Vagina (tissue), 2 donors: ENCODE measurements around the gene MTMR3. TPM values are rescaled to one million over a fixed set of nuclear protein-coding genes. Genes with fewer than 3 reads are reported as not detected.

ENCODE experiments used
- DNase-seq, 2 donors: peaks; one replicate each; pipeline ENCODE4 v3.0.0-alpha.2; 2017; ENCODE audit errors: extremely low spot score in 2 of 2
- H3K27ac ChIP-seq: fragments of 200-600 bp; sonication (generic); one replicate; pipeline ENCODE4 v1.5.1; 2019
- H3K27me3 ChIP-seq: fragments of 200-600 bp; sonication (generic); one replicate; pipeline ENCODE4 v1.5.1; 2019
- H3K36me3 ChIP-seq, 2 donors: fragments of 200-600 bp; sonication (generic); one replicate each; pipeline ENCODE4 v1.5.1; 2017 to 2019
- H3K4me1 ChIP-seq: fragments of 200-600 bp; sonication (generic); one replicate; pipeline ENCODE4 v1.5.1; 2019
- H3K4me3 ChIP-seq, 2 donors: fragments of 200-600 bp; sonication (generic); 1 replicate in 1 of 2; 2 replicates in 1 of 2; pipeline ENCODE4 v1.5.1; 2016 to 2019
- H3K9me3 ChIP-seq: fragments of 200-600 bp; sonication (generic); one replicate; pipeline ENCODE4 v1.5.1; 2019
- CTCF ChIP-seq, 3 experiments: fragments of 450-650 bp in 2 of 3; fragments of 200-600 bp in 1 of 3; sonication (generic) in 1 of 3; IDR thresholded peaks; one replicate each; pipeline ENCODE4 v1.5.1; 2017 to 2019; ENCODE audit warnings: antibody characterized with exemption in 3 of 3, mild to moderate bottlenecking in 2 of 3, moderate library complexity in 2 of 3
- POLR2A ChIP-seq, 2 donors: fragments of 450-650 bp; IDR thresholded peaks; one replicate each; pipeline ENCODE4 v1.6.1; 2017; ENCODE audit warnings: antibody characterized with exemption in 2 of 2, mild to moderate bottlenecking in 2 of 2, moderate library complexity in 2 of 2
- POLR2AphosphoS5 ChIP-seq, 2 donors: sonication (generic); formaldehyde crosslinking; IDR thresholded peaks; one replicate each; pipeline ENCODE4 v1.9.0; 2017; ENCODE audit warnings: antibody characterized with exemption in 2 of 2, mild to moderate bottlenecking in 2 of 2, low read depth in 1 of 2; ENCODE audit not compliant: insufficient read depth in 1 of 2
- intact Hi-C: fragments of 100-400 bp; cut with DNase I; formaldehyde crosslinking; loops from one replicate; pipeline ENCODE4 v1.15.1; 2023
- total RNA-seq: library from RNA; depleted of rRNA; stranded (reverse); fragments of >200 nt; gene quantifications from one replicate; pipeline ENCODE4 v1.2.3, GENCODE V29; 2016

The MTMR3 gene
- total RNA-seq, 1 donor from 2014 or later: 66.8 TPM

DNA sequence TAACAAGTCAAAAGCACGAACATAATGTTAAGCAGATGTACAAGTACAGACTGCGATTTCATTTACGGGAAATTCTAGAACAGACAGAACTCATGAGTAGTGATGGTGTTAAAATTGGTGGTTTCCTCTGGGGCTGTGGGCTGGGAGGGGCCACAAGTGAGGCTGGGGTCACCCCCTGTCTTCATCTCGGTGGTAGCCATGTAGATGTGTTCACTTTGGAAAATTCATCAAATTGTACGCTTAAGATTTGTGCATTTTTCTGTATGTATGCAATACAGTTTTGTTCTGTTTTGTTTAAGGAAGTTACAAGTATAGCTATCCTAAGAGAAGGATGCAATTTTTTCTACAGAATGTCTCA is 44.4 kb upstream of the MTMR3 start:
- no peaks in the 10 kb centered on the region for H3K9me3 ChIP-seq
- H3K4me3 ChIP-seq: peak overlapping the region; percentile 78 to 86
- no peaks in the 10 kb centered on the region for H3K27me3 ChIP-seq
- TF ChIP-seq CTCF (IDR thresholded peaks at IDR 0.05) (no peak), POLR2A (IDR thresholded peaks at IDR 0.05) (no peak), POLR2AphosphoS5 (IDR thresholded peaks at IDR 0.05; ENCODE audit: insufficient read depth in 1 of 2, low read depth in 1 of 2) (no peak)
- H3K4me1 ChIP-seq: peaks cover 28% of the 10 kb centered on the region
- H3K27ac ChIP-seq: peak overlapping the region; percentile 67
- DNase-seq: no peak
- H3K36me3 ChIP-seq: no peaks in the 10 kb centered on the region
- intact Hi-C loops: loop anchor here (10.0 kb wide), 1 partner anchor 74 kb away; the partner anchor contains the start of genes UQCR10 and ZMAT5

DNA sequence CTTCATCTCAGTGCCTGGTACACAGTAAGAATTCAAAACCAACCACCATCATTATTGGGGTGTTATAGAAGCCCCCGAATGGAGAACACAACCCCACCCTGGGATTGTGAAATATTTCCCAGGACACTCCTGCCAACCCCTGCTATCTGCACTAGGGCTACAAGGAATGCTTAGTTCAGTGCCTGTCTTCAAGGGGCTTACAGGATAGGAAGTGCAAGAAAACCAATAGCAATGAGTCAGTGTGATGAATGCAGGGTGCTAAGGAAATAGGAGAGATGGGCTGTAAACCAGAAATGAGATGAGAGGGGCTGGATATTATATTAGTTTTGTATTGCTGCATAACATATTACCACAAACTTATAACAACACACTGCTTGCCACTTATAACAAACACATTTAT is 43.9 kb upstream of the MTMR3 start:
- Histone ChIP-seq H3K4me1 (peaks cover 28% of the 10 kb centered on the region), H3K4me3 (no peak overlapping the region), H3K27ac (peak overlapping the region; percentile 67), H3K36me3 (no peaks in the 10 kb centered on the region), H3K27me3 (no peaks in the 10 kb centered on the region), H3K9me3 (no peaks in the 10 kb centered on the region)
- DNase-seq: no peak
- TF ChIP-seq POLR2A (IDR thresholded peaks at IDR 0.05) (no peak), CTCF (IDR thresholded peaks at IDR 0.05) (no peak), POLR2AphosphoS5 (IDR thresholded peaks at IDR 0.05; ENCODE audit: insufficient read depth in 1 of 2, low read depth in 1 of 2) (no peak)
- intact Hi-C loops: loop anchor here (10.0 kb wide), 1 partner anchor 74 kb away; the partner anchor contains the start of genes UQCR10 and ZMAT5

- no peak overlapping the region for H3K27ac ChIP-seq
- H3K4me1 ChIP-seq: peaks cover 21% of the 10 kb centered on the region
- no peak for DNase-seq
- H3K9me3 ChIP-seq: no peaks in the 10 kb centered on the region
- no peaks in the 10 kb centered on the region for H3K27me3 ChIP-seq
- no peak overlapping the region for H3K4me3 ChIP-seq
- no peak for TF ChIP-seq POLR2A (IDR thresholded peaks at IDR 0.05)
- TF ChIP-seq POLR2AphosphoS5 (IDR thresholded peaks at IDR 0.05; ENCODE audit: insufficient read depth in 1 of 2, low read depth in 1 of 2): no peak
- no peak for TF ChIP-seq CTCF (IDR thresholded peaks at IDR 0.05)
- intact Hi-C loops: no loop called here
- H3K36me3 ChIP-seq: no peaks in the 10 kb centered on the region
These were observed 42.5 kb upstream of the MTMR3 start for GRCh38 chr22:29840498-29840897.

- Histone ChIP-seq H3K4me3 (no peak overlapping the region), H3K36me3 (no peaks in the 10 kb centered on the region), H3K27ac (no peak overlapping the region), H3K4me1 (peaks cover 11% of the 10 kb centered on the region), H3K27me3 (no peaks in the 10 kb centered on the region), H3K9me3 (no peaks in the 10 kb centered on the region)
- DNase-seq: no peak
- intact Hi-C loops: no loop called here
- TF ChIP-seq POLR2A (IDR thresholded peaks at IDR 0.05) (no peak), POLR2AphosphoS5 (IDR thresholded peaks at IDR 0.05; ENCODE audit: insufficient read depth in 1 of 2, low read depth in 1 of 2) (no peak), CTCF (IDR thresholded peaks at IDR 0.05) (no peak)
These were observed 40.8 kb upstream of the MTMR3 start for GRCh38 chr22:29842172-29842571.

DNA sequence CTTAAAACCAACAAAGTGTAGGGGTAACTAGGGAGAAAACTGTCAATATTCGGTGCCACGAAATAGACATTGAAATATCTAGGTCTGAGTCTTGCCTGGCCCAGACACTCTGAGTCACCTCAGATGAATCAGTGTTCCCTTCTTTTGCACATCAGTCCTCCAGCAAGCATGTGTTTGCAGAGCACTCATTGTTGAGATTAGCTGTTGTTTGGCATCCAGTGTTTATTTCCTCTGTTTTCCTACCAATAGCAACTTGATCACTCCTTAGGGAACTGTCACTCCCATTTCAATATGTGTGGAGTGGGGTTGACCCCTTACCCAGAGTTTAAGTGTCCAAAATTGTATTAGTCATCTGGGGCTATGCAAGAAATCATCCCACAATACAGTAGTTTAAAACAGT is 40.2 kb upstream of the MTMR3 start:
- no peak overlapping the region for H3K27ac ChIP-seq
- intact Hi-C loops: no loop called here
- TF ChIP-seq POLR2AphosphoS5 (IDR thresholded peaks at IDR 0.05; ENCODE audit: insufficient read depth in 1 of 2, low read depth in 1 of 2) (peak in 1 of 2 donors; percentile 50), CTCF (IDR thresholded peaks at IDR 0.05) (no peak)
- no peak for DNase-seq
- peaks cover 6% of the 10 kb centered on the region for H3K4me1 ChIP-seq
- no peaks in the 10 kb centered on the region for H3K36me3 ChIP-seq
- H3K9me3 ChIP-seq: no peaks in the 10 kb centered on the region
- H3K27me3 ChIP-seq: no peaks in the 10 kb centered on the region
- no peak overlapping the region for H3K4me3 ChIP-seq
